Measurements from ENCODE around the gene NRARP.

NRARP gene

GRCh38 chr9:137303893-137304382 is 1.9 kb upstream of the NRARP start:
- H3K79me2 ChIP-seq (ENCODE audit: insufficient read depth, low read depth): no peaks in the 10 kb centered on the region
- H3K4me2 ChIP-seq: no peak overlapping the region
- H3K9ac ChIP-seq: no peak overlapping the region
- no peak for TF ChIP-seq CTCF (conservative IDR thresholded peaks at IDR 0.05; ENCODE audit: low read depth, low read length)
- H3K27me3 ChIP-seq (ENCODE audit: insufficient read depth, low read depth): peaks cover 26% of the 10 kb centered on the region
- H3K36me3 ChIP-seq (ENCODE audit: insufficient read depth): no peaks in the 10 kb centered on the region
- H3K4me3 ChIP-seq (IDR thresholded peaks at IDR 0.05; ENCODE audit: insufficient read depth, low read depth, low read length): no peak overlapping the region
- H4K20me1 ChIP-seq (ENCODE audit: insufficient read depth): no peaks in the 10 kb centered on the region
- no peak overlapping the region for H3K27ac ChIP-seq
- H3K4me1 ChIP-seq (ENCODE audit: low read depth, poor library complexity, severe bottlenecking): peaks cover 10% of the 10 kb centered on the region
- no peak overlapping the region for H2AFZ ChIP-seq (ENCODE audit: low read depth)

DNA sequence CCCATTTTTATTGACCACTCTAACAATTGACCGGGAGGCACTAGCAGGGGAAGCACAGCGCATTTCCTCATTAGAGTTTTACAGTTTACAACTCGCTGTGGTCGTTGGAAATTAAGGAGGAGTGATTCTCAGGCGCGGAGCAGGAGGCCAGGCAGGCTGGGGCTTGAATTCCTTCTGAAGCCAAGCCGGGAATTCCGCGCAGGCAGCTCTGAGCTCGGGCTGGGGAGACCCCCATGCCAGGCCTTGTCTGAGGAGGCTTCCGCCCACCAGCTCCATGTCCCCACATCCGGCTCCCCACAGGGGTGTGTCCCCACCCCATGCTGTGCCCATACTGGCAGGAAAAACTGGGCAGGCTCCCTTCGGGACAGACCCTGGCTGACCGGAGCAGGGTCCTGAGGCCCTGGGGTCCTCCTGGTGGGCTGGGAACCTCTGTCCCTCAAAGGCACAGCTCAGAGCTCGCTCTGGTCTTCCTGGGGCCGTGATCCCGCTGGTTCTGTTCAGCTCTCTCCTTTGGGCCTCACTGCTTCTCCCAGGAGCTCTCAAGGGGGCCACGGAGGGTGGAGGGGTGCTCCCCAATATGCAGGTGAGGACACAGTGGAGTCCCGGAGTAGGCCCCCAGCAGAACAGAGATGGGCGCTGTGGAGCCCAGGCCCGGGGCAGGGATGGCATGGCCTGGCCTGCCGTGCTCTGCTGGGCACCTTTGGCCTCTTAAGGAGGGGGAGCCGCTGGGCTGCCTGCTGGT is 1.3 kb upstream of the NRARP start:
- no peaks in the 10 kb centered on the region for H4K20me1 ChIP-seq (ENCODE audit: insufficient read depth)
- no peak overlapping the region for H3K9ac ChIP-seq
- no peaks in the 10 kb centered on the region for H3K79me2 ChIP-seq (ENCODE audit: insufficient read depth, low read depth)
- no peaks in the 10 kb centered on the region for H3K36me3 ChIP-seq (ENCODE audit: insufficient read depth)
- no peak for TF ChIP-seq CTCF (conservative IDR thresholded peaks at IDR 0.05; ENCODE audit: low read depth, low read length)
- peaks cover 32% of the 10 kb centered on the region for H3K27me3 ChIP-seq (ENCODE audit: insufficient read depth, low read depth)
- peak overlapping the region; percentile 52; the same call in 1 of the 2 replicates for H2AFZ ChIP-seq (ENCODE audit: low read depth)
- H3K27ac ChIP-seq: no peak overlapping the region
- no peak overlapping the region for H3K4me2 ChIP-seq
- H3K4me1 ChIP-seq (ENCODE audit: low read depth, poor library complexity, severe bottlenecking): peaks cover 10% of the 10 kb centered on the region
- H3K4me3 ChIP-seq (IDR thresholded peaks at IDR 0.05; ENCODE audit: insufficient read depth, low read depth, low read length): no peak overlapping the region

- H3K79me2 ChIP-seq (ENCODE audit: insufficient read depth, low read depth): no peaks in the 10 kb centered on the region
- peak overlapping the region; percentile 17; the same call in 1 of the 2 replicates for H3K4me2 ChIP-seq
- H3K27me3 ChIP-seq (ENCODE audit: insufficient read depth, low read depth): peaks cover 39% of the 10 kb centered on the region
- no peaks in the 10 kb centered on the region for H4K20me1 ChIP-seq (ENCODE audit: insufficient read depth)
- no peak overlapping the region for H3K9ac ChIP-seq
- H3K27ac ChIP-seq: no peak overlapping the region
- H3K4me1 ChIP-seq (ENCODE audit: low read depth, poor library complexity, severe bottlenecking): peaks cover 10% of the 10 kb centered on the region
- H3K4me3 ChIP-seq (IDR thresholded peaks at IDR 0.05; ENCODE audit: insufficient read depth, low read depth, low read length): no peak overlapping the region
- H3K36me3 ChIP-seq (ENCODE audit: insufficient read depth): no peaks in the 10 kb centered on the region
- H2AFZ ChIP-seq (ENCODE audit: low read depth): peak overlapping the region; percentile 52; the same call in 1 of the 2 replicates
- peak; percentile 54; the same call in 1 of the 2 replicates for TF ChIP-seq CTCF (conservative IDR thresholded peaks at IDR 0.05; ENCODE audit: low read depth, low read length)
These were observed 529 bp upstream of the NRARP start for GRCh38 chr9:137302449-137303150.

DNA sequence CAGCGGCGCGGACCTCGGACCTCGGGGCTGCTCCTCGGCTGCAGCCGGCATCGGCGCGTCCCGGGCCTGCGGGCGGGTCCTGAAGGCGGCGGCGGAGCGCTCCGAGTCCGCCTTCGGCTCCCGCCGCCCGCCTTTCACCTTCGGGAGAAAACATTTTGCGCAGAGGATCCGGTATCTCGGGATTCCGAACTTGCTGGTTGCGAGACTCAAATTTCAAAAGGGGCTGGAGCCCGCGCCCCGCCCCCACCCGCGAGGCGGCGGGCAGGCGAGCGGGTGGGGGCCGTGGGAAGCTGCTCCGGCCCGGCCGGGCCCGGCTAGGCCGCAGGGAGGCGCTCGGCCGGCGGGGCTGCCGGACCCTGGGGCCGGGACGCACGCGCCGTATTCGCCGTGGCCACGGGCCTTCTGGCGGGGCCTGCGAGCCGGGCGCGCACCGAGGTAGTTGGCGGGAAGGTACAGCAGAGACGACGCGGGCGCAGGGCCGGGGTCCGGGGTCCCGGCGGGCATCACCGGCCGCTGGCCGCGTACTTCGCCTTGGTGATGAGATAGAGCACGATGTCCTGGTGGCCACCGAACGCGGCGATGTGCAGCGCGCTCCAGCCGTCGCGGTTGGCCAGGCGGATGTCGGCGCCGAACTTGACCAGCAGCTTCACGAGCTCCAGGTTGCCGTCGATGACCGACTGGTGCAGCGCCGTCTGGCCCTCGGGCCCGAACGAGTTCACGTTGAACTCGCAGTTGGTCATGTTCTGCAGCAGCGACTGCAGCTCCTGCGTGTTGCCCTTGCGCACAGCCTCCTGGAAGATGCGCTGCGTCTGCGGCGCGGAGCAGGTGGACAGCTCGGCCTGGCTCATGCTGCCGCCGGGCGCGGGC is 757 bp downstream of the NRARP start:
- H3K79me2 ChIP-seq (ENCODE audit: insufficient read depth, low read depth): no peaks in the 10 kb centered on the region
- H3K4me2 ChIP-seq: peak overlapping the region; percentile 36; the same call in 1 of the 2 replicates
- H3K4me3 ChIP-seq (IDR thresholded peaks at IDR 0.05; ENCODE audit: insufficient read depth, low read depth, low read length): no peak overlapping the region
- peaks cover 51% of the 10 kb centered on the region for H3K27me3 ChIP-seq (ENCODE audit: insufficient read depth, low read depth)
- H3K36me3 ChIP-seq (ENCODE audit: insufficient read depth): no peaks in the 10 kb centered on the region
- H3K27ac ChIP-seq: no peak overlapping the region
- TF ChIP-seq CTCF (conservative IDR thresholded peaks at IDR 0.05; ENCODE audit: low read depth, low read length): no peak
- no peaks in the 10 kb centered on the region for H4K20me1 ChIP-seq (ENCODE audit: insufficient read depth)
- H2AFZ ChIP-seq (ENCODE audit: low read depth): peak overlapping the region; percentile 52; the same call in 1 of the 2 replicates
- H3K4me1 ChIP-seq (ENCODE audit: low read depth, poor library complexity, severe bottlenecking): peaks cover 10% of the 10 kb centered on the region
- no peak overlapping the region for H3K9ac ChIP-seq

Measured in KMS-11 (cell line).